T-helper 22 cell (primary cell): ENCODE data around the gene LTBP1.

ENCODE experiments used
- DNase-seq: peaks from one replicate; pipeline ENCODE4 v3.0.0-alpha.2; 2020; ENCODE audit warnings: low read depth

LTBP1 gene

GRCh38 chr2:33312355-33312754 is 365.6 kb downstream of the LTBP1 start:
- no peak for DNase-seq

GRCh38 chr2:33313039-33313438 is 366.3 kb downstream of the LTBP1 start:
- DNase-seq, result no peak

DNA sequence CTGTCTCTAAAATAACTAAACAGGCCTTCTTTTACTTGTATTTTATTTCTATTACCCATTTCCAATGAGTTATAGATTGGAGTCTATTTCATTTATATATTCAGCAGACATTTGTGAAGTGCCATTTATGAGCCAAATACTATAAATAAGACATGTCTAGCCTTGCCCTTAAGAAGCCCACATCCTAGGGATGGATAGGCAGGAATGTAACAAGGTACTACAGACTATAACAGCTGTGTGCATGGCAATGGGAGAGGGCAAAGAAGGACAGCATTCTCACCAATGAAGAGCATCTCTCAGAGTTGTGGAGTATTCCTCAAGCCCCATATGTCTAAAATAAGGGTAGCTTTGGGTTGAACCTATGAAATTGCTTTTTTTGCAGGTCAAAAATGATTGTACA is 367.8 kb downstream of the LTBP1 start:
- DNase-seq, result no peak

DNA sequence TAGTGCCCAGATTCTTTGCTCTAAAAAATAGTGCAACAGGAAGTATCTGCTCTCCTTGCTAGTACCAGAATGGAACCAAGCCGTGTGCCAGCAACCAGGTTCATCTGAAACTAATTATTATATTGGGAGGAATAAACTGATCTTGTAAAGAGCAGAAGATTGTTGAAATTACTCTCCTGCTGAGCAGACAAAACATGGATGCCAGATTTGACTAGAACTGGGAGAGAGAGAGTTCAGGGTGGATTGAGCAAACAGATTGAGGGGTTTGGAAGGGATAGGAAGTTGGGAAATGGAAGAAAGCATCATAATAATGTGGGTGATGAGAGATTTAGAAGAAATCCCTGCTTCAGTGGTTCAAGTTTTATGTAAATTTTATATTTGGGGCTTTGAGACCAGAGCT is 369.6 kb downstream of the LTBP1 start:
- no peak for DNase-seq

DNA sequence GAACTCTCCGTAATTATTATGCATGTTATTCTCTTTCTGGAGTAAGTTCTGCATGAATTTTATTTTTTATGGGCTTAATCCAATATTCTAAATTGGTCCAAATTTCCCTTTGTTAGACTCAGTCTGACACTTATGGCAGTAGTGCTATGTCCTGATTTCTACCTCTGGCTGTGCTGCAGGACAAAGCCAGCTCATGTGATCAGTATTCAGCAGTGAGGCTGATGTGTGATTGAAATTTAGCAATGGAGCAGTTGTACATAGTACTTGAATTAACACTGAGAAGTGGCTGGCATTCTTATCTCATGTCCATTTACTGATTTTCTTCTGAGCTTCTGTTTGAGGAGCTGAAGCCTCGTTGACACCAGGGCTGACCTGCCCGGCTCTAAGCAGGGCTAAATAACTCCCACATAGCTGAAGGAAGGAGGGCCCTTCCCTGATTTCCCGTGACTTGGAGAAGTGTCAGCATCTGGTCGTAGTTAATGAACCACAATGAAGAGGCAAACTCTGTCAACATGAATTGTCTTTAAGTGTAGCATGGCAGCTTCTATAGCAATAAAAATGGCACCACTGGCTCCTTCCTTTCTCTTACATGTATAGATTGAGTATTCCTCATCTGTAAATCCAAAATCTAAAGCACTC is 370.7 kb downstream of the LTBP1 start:
- no peak for DNase-seq

- no peak for DNase-seq
These were observed 371.7 kb downstream of the LTBP1 start for GRCh38 chr2:33318456-33318855.

DNA sequence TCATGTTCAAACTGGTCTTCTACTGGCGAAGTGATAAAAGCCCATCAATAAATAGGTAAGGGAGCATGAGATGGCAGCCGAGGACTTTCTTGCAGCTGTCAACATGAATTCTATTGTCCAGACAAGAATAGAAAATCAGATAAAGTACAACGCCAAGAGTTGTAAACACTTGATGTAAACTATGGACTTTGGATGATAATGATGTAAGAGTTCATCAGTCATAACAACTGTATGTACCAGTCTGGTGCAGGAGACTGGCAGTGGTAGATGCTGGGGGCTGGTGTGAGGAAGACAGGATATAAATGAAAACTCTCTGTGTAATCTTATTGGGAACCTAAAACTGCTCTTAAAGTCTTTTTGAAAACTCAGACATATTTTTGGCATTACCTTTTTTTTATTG is 373.8 kb downstream of the LTBP1 start:
- DNase-seq, result no peak

- DNase-seq, result no peak
These were observed 374.6 kb downstream of the LTBP1 start for GRCh38 chr2:33321236-33321771.

DNA sequence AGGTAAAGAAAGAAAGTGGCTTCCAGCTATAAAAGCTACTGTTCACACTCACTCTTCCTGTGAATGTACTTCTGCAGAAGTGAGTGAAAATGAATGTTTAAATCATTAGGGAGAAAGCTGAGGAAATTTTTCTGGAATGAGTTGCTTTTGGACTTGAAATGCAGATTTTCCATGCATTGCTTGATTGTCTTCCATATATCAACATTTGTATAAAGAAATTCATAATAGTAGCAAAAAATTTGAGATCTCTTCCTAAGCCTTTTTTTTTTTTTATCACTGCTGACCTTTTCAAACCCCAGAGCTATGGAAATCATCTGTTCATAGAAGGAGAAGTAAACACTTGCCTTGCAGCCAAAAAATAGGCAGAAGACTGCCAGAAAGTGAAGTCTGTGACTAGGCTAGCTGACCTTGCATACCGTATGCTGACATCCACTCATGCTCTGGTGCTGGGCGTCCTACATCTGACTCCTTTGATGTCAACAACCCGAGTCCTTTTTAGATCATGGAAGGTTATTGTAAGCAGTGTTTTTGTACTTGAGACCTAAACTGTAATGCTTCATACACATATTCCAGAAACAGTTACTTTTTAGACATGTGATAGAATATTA is 375.2 kb downstream of the LTBP1 start:
- DNase-seq, result no peak

GRCh38 chr2:33322612-33323011 is 375.9 kb downstream of the LTBP1 start:
- DNase-seq, result no peak

DNA sequence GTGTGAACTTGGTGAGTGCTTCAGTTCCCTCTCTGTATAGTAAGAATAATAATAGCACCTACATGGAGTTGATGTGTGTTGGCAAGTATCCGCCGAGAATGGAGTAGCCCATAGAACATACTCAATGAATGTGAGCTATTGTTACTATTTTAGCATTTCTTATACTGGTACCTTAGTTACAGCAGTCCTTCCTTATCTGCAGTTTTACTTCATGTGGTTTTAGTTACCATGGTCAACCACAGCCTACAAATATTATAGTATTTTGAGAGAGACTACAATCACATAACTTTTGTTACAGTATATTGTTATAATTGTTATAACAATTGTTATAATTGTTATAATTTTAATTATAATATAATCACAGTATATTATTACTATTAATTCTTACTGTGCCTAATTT is 377.2 kb downstream of the LTBP1 start:
- DNase-seq, result no peak

DNA sequence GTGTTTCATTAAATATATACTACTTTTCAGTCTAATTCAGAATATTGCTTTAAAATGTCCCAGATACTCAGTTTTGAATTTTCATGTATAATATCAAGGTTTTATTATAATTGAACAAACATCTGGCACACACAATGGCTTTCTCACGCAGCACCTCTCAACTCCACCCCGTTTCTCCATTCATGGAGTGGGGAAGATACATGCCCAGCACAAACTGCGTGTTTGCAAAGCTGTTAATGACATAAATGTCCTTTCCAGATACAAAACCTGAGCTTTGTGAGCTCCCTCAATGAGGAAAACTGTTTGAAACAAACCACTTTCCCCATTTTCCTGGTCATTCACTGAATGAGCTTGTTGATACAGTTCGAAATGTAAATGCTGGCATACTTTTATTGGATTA is 379.3 kb downstream of the LTBP1 start:
- no peak for DNase-seq

GRCh38 chr2:33333433-33333832 is 386.7 kb downstream of the LTBP1 start:
- no peak for DNase-seq

DNA sequence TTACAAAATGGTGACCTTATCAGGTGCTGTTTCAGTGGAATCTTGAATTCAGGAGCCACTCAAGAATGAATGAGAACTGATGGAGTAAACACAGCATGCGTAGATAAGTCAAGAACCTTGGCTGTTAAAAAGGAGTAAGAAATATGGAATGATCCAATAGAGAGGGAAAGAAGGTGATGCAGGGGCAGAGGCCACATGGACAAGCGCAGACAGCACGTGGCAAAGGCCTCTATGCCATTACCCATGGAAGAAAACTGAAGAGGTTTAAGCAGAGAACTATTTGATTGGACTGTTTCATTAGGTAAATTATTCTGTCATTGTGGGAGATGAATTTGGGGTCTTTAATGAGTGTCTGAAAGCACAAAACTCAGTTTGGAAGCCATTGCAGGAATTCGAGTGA is 387.3 kb downstream of the LTBP1 start:
- DNase-seq, result no peak

DNA sequence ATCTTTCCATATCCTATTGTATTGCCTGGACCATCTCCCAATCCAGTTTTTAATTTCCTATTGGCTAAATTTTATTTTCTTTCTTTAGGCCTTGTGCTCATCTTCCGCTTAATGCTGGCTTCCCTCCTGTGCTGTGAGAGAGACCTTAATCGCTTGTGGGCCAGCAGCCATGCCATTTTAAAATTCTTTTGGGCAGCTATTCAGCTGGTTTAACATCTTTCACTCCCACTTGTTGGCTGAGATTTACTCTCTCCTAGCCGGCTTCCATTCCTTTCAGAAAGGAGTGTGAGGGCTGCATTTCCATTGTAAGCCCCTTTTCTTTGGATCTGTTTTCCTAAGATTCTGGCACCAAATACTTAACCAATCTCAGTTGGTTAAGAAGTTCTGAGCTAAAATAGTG is 388.8 kb downstream of the LTBP1 start:
- DNase-seq, result no peak

GRCh38 chr2:33336036-33336625 is 389.4 kb downstream of the LTBP1 start:
- no peak for DNase-seq

DNA sequence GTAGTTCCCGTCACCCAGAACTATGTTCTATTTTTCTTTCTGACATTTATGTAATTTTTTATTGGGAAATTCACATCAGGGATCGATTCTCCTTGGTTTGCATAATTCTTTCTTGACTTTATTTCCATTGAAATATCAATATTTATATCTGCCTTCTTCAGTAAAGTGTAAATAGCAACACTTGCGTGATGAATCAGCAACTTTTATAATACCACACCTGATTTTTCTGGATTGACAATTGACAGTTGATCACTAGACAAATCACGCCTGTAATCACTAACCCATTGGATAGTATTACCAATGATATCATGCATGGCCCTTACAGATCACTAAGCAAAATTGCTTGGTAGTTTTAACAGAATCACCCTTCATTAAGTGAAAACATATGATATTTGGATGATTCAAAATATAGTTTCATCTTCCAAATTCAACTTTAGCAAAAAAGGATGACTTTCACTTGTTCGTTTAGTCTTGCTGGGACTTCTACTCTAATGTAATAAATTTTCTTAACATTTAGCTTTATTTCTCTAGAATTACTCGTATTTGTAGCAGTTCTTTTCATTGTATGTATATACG is 390.7 kb downstream of the LTBP1 start:
- no peak for DNase-seq

DNA sequence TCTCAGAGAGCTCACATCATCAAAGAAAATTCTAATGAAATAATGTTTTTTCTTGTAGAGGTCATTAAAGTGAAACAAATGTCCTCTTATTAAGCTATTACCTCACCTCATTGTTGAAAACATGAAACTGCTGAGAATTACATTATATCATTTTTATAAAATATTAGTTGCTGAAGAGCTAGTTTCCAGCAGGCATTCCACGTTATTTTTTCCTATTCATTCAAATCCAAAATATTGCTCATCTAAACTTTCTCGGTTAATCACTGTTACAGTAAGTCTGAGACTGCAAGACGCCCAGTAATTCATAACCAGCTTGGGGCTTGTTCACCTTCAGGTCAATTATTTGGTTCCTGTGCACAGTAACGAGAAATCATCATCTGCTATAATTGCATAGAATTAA is 391.2 kb downstream of the LTBP1 start:
- DNase-seq, result no peak

GRCh38 chr2:33339269-33339668 is 392.5 kb downstream of the LTBP1 start:
- no peak for DNase-seq

DNA sequence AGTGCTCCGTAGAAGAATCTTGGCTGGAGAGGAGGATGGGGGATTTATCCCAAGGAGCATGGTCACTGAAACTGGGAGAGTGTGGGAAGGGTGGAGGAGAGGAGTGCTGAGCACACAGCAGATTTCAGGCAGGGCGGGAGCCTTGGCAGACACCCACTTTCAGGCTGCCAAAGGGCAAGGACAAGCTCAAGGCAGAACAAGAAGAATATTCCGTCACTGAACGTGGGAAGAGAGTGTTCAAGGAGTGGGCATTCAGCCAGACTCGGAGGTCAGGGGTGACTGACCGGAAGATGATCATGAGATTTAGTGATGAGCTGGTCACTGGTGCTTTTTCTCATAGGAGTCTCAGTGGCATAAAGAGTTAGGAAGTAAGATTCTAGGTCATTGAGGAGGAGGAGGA is 393.5 kb downstream of the LTBP1 start:
- DNase-seq, result no peak

DNA sequence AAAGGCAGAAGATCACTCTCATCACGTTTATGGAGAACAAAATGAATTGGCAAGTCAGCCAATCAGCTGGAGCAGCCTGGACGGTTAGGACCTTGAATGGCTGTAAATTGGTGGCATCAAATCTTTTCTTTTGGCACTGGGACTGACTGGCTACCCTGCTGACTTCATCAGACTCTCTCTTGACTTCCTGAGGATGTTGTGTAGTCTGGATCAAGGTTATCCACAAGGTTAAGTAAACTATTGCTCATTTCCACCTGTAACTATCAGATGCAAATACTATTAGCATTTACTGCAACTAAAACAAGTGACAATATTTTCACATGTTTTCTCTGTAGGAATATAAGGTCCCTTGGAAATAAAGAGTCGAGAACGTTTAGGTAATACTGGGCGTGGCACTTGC is 395.4 kb downstream of the LTBP1 start:
- no peak for DNase-seq

- no peak for DNase-seq
These were observed 396.0 kb downstream of the LTBP1 start for GRCh38 chr2:33342705-33343104.

DNA sequence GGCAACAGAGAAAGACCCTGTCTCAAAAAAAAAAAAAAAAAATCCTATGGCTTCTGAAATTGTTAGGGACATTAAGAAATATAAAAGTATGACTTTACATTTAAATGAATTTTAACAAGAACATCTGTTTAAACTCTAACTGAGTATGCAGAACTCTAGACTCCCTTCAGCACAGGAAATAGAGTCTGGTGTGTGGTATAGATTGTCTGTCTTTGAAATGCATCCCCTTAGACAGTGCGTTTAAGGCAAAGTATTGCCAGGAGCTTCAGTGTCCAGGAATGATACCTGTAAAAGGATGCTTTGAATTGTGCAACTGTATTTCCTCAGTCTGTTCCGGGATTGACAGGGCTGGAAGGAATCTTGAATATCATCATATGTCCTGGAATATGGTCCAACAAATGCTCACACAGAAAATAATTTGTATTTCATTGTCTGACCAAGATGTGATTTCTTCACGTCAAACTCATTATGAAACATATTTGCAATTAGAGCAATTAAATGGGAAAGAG is 396.7 kb downstream of the LTBP1 start:
- no peak for DNase-seq
